ENCODE data around the gene RNF150. TPM values are rescaled to one million over a fixed set of nuclear protein-coding genes. Genes with fewer than 3 reads are reported as not detected.

The RNF150 gene
- total and polyA plus RNA-seq, 2 of the 8 experiments (the other 6 are each of a cell fraction or from before 2014, with no cell fraction given) = 3.4 to 4.8 TPM

GRCh38 chr4:141159027-141159426 is 25.8 kb upstream of the RNF150 start (continued):
- TF ChIP-seq CHD1 (IDR thresholded peaks at IDR 0.05; ENCODE audit: low read depth, low read length) (no peak), POLR2A (IDR thresholded peaks at IDR 0.05; ENCODE audit: control extremely low read depth in 1 of 2, low read depth in 2 of 2, low read length in 2 of 2) (no peak), KDM4A (IDR thresholded peaks at IDR 0.05; ENCODE audit: low read depth, low read length, severe bottlenecking) (no peak), EZH2 (IDR thresholded peaks at IDR 0.05; ENCODE audit: low read depth, low read length, severe bottlenecking) (no peak), SRF (IDR thresholded peaks at IDR 0.05; ENCODE audit: low read depth, low read length) (no peak), CTBP2 (IDR thresholded peaks at IDR 0.05; ENCODE audit: borderline replicate concordance, insufficient read depth, insufficient read length, low read length) (no peak), SP2 (IDR thresholded peaks at IDR 0.05; ENCODE audit: low read length) (no peak), MAFK (IDR thresholded peaks at IDR 0.05; ENCODE audit: low read depth, low read length) (no peak)
- TF ChIP-seq, protein P1, sequence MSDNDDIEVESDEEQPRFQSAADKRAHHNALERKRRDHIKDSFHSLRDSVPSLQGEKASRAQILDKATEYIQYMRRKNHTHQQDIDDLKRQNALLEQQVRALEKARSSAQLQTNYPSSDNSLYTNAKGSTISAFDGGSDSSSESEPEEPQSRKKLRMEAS (IDR thresholded peaks at IDR 0.05) = no peak

All from H1 (cell line).